ENCODE measurements around the gene GSX2.
"Not testable (repeated sequence)": the region's sequence is repeated elsewhere in the genome, so short reads cannot be mapped to it uniquely, and the experiment has no call there.

Gene GSX2

GRCh38 chr4:54099748-54100574 is at the start of gene GSX2:
TSS of gene GSX2 (plus strand) at chr4:54100163. CDS start at chr4:54100345, 182 bp downstream.
- no peak for DNase-seq

DNA sequence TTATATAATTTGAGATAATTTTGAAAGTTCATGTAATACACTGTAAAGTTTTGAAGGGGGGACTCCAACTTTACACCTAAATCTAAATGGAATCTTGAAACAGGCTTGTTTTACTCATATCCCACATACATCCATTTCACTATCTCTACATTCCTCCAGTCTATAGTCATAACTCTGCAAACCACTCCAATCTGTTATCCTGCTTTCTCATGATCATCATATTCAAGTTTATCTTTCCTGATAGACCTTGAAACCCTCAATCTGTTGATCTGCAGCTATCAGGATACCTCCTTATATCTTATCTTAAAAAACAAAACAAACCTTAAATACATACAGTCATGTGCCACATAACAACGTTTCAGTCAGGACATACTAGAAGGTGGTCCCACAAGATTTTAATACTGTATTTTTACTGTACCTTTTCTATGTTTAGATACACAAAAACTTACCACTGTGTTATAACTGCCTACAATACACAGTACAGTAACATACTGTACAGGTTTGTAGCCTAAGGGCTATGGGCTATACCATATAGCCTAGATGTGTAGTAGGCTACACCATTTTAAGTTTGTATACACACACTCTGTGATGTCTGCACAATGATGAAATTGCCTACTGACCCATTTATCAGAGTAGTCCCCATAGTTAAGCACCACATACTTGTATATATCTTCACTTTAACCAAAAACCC is 49.6 kb upstream of the GSX2 start:
- DNase-seq: no peak

DNA sequence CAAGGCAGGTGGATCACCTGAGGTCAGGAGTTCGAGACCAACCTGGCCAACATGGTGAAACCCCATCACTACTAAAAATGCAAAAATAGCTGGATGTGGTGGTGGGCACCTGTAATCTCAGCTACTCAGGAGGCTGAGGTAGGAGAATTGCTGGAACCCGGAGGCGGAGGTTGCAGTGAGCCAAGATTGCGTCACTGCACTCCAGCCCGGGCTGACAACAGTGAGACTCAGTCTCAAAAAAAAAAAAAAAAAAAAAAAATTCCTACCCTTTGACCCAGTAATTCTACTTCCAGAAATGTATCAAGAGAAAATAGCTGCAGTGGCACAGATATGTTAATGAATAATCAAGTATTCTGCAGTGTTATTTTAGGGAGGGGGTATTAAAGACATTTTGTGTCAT is 46.6 kb upstream of the GSX2 start:
- DNase-seq: not testable (repeated sequence)

DNA sequence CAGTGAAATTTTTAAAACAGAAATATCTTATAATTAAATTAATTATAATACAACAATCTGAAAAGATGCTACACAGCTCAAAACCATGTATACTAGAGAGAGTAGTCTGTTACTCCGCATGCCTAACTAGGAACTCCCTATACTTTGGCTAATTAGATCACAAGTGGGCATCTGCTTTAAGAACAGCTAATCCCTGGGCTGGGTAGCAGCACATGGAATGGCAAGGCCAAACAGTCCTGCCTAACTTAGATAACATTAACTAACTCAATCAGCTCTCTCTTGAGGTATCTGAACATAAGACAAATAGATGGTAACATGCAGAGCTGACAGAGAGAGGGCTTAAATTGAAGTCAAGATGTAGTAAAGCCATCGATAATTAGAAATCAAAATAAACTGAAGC is 45.5 kb upstream of the GSX2 start:
- DNase-seq: no peak

DNA sequence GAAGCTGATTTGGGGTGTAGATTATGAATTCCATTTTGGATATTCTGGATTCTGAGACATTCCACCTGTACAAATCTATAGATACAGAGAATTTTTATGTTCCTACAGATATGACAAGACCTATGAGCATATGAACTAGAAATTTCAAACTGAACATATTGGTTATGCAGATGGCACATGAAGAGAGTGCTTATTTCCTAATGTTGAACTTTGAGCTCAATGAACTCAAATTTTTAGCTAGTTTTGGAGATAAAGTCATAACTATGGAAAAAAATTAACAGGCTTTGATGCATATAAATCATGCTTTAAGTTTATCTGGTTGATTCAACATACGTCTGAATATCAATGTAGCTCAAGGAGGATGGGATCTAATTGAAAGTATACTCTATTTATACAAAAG is 44.5 kb upstream of the GSX2 start:
- DNase-seq: no peak

GRCh38 chr4:54056360-54056759 is 43.6 kb upstream of the GSX2 start:
- no peak for DNase-seq

DNA sequence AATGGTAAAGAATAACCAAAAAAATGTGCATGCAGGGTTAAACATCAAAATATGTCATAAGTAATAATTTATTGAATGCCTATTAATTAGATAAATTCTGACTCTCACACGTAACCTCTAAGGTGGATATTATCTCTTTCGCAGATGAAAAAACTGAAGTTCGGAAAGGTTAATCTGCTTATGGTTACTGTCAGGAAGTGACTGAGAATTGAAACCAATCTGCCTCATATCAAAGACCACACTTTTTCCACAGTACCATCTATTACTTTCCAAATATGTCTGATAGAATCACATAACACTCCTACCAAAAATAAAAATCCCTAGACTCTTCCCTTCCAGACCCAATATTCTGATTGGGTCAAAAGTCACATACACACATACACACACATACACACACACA is 41.8 kb upstream of the GSX2 start:
- DNase-seq: no peak

DNA sequence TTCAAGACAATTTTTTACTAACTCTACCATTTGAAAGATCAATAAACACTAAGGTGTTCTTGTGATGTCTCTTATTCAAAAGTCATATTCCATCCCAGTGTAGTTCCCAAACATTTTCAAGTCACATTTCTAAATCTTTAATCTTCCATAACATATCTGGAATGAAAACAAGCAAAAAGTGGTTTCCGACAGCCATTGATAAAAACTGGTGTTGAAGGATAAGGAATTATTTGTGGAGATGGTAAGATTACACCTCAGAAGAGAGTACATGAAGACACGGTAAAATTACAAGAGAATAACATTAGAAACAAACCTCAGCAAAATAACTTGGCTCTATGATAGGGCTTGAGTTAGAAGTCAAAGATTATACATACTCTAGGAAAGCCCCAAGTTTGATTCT is 39.8 kb upstream of the GSX2 start:
- DNase-seq: no peak

DNA sequence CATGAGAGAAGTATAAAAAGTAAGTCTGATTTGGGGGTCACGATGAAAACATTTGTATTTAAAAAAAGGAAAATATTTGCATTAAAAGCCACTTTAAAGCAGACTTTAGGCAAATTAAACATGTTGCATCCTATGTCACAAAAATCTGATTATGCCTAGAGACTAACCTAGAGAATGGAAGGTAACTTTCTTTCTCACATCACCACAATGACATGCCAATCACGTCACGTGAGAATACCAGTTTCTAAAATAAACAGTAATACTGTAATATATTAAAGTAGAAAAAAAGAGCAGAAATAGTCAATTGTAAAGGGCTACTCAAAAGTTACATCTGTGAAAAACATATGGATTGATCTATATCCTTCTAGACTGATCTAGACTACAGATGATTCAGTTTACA is 38.9 kb upstream of the GSX2 start:
- no peak for DNase-seq

GRCh38 chr4:54061873-54062272 is 38.1 kb upstream of the GSX2 start:
- no peak for DNase-seq

DNA sequence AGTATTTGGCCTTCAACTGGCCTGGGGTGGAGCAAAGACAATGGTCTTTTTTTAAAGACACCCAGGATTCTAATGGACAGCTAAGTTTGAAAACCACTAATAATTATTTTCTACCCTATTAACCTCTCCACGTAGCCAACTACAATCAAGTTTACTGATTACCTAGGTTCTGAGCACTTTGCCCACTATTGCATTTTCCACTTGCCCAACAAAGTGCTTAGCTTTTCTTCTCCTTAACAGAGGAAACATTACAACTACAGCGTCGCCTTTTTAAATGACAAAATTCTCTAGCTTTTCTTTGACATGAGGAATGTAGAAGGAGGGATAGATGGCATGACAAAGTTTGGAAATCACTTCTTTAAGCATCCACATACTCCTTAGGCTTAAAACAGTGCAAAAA is 37.6 kb upstream of the GSX2 start:
- DNase-seq: no peak

DNA sequence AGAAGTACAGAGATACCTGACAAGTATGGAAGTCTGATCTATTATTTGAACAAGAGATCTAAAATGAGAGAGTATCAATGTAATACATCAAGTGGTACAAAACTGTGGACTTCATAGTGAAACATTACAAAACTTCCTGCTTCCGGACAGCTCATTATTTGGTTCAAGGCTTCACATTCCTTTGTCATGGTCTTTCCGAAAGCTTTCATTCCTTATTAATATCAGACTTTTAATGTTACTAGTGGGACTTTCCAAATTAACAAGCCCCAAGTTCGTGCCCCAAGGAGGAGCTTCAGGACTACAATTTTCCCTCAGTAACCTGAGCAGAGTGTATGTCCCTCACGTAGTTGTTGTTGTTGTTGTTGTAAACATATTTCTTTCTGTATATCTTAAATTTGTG is 36.7 kb upstream of the GSX2 start:
- DNase-seq: no peak

GRCh38 chr4:54063737-54064316 is 36.1 kb upstream of the GSX2 start:
- no peak for DNase-seq

- peak; percentile 47 for DNase-seq
Measured at GRCh38 chr4:54064317-54065111, 35.4 kb upstream of the GSX2 start, which contains the start of gene CHIC2. TSS of gene CHIC2 (minus strand) at chr4:54064605. CDS start at chr4:54064300, 305 bp downstream.

GRCh38 chr4:54065282-54066087 is 34.5 kb upstream of the GSX2 start:
- no peak for DNase-seq

DNA sequence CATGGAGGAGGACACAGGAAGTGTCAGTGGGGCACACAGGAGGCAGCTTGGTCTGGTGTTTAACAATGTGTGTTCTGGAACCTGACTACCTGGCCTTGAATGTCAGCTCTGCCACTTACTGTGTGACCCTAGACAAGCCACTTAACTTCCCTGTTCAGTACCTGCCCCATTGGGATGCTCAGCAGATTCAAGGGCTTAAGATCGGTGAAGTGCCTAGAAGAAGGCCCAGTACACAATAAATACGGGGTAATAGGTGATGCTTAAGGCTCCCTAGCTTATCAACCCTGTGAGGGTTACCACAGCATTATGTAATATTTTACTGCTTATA is 33.9 kb upstream of the GSX2 start:
- DNase-seq: no peak

DNA sequence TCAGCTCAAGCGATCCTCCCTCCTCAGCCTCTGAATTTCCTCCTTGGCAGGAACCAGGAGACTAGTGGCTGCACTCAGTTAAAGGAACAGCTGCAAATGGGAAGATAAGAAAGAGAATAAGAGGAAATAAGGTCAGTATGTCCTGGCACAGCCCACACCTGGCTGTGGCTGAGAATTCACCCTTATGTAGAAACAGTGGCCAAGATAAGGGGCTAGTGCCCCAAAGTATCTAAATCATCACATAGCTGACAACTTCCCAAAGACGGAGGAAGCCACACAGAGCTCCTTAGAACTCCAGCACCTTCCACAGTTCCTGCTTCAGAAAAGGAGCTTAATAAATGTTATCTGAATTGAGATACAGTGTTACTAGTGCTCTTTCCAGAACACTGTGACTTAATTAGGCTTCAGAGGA is 33.2 kb upstream of the GSX2 start:
- no peak for DNase-seq

DNA sequence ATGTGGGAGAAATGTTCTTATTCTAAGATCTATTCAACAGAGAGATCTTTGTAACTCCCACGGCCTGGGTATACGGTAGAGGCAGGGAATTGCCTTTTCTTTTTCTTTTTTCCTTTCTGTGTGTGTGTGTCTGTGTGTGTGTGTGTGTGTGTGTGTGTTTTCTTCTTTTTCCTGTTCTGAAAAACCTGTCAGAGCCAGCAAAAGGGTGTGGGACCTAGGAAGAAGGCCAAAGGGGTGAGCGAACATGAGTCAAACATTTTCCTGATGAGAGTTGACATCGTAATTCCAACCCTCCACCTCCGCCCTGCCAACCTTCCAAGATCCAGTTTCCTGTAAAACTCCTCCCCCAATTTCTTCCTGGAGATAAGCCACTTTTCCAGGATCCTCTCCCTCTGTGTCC is 32.8 kb upstream of the GSX2 start:
- DNase-seq: no peak

- DNase-seq: no peak
Measured at GRCh38 chr4:54073271-54073880, 26.6 kb upstream of the GSX2 start.

DNA sequence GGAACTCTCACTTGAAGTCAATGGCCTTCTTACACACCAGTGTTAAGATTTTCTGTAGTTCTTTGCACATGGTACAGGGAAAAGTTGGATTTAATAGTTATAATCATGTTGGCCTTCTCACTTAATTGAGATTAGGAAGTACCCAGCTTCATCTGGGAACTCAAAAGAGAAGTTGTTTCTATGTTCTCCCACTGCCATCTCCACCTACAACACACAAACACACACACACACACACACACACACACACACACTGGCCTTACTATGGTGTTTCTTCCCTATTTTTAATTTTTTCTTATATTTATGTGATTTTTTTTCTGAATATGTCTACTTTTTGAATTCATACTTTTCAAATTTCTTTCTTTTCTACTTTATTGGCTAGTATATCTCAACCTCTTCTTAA is 25.6 kb upstream of the GSX2 start:
- DNase-seq: no peak

GRCh38 chr4:54076673-54077072 is 23.3 kb upstream of the GSX2 start:
- DNase-seq: no peak

GRCh38 chr4:54077812-54078211 is 22.2 kb upstream of the GSX2 start:
- no peak for DNase-seq
